ENCODE results near the gene SLC25A13. TPM values are rescaled to one million over a fixed set of nuclear protein-coding genes. Genes with fewer than 3 reads are reported as not detected.

The SLC25A13 gene
- total and polyA plus RNA-seq, 2 of the 4 experiments (the other 2 are of a cell fraction) = 7.4 to 11.7 TPM

GRCh38 chr7:96104984-96105383 lies 216.9 kb downstream of the SLC25A13 start:
- H3K9me3 ChIP-seq (ENCODE audit: control insufficient read depth, insufficient read depth, low read length) = no peaks in the 10 kb centered on the region
- H3K27me3 ChIP-seq (ENCODE audit: control insufficient read depth, insufficient read depth, low read length) = no peaks in the 10 kb centered on the region
- H2BK5ac ChIP-seq (ENCODE audit: low read depth, low read length, poor library complexity, severe bottlenecking) = no peak overlapping the region
- H4K91ac ChIP-seq (ENCODE audit: insufficient read depth, low read depth, low read length) = no peak overlapping the region
- no peak overlapping the region for H3K4ac ChIP-seq (ENCODE audit: low read depth, low read length)
- dilution Hi-C loops (cut with HindIII; ENCODE audit: low sequenced_read_pairs, unreplicated experiment) (no loop called here), in situ Hi-C loops (cut with MboI; ENCODE audit: low sequenced_read_pairs) (no loop called here), intact Hi-C loops (cut with micrococcal nuclease) (no loop called here)
- H3K36me3 ChIP-seq (ENCODE audit: control insufficient read depth, insufficient read depth, low read length) = no peaks in the 10 kb centered on the region
- H2AK5ac ChIP-seq (ENCODE audit: low read depth, low read length) = no peak overlapping the region
- H2BK120ac ChIP-seq (ENCODE audit: low read depth, low read length) = no peak overlapping the region
- no peak overlapping the region for H2BK20ac ChIP-seq (ENCODE audit: low read depth, low read length)
- no peaks in the 10 kb centered on the region for H4K20me1 ChIP-seq (ENCODE audit: insufficient read depth, low read length)
- no peak overlapping the region for H3K4me2 ChIP-seq (ENCODE audit: low read depth, low read length)
- H3K18ac ChIP-seq (ENCODE audit: low read depth, low read length) = no peak overlapping the region
- no peak overlapping the region for H2BK15ac ChIP-seq (ENCODE audit: low read depth, low read length)
- no peaks in the 10 kb centered on the region for H3K4me1 ChIP-seq (ENCODE audit: control insufficient read depth, insufficient read depth, low read length)
- no peak overlapping the region for H3K23ac ChIP-seq (ENCODE audit: low read depth, low read length)
- no peaks in the 10 kb centered on the region for H3K79me1 ChIP-seq (ENCODE audit: low read depth in 1 of 2, low read length in 2 of 2)
- BruUV-seq (replicated peaks) = no TSS peak
- H2AFZ ChIP-seq (replicated peaks; ENCODE audit: low read length, poor library complexity) = no peak overlapping the region
- no peak overlapping the region for H4K5ac ChIP-seq (ENCODE audit: low read depth, low read length)
- DNase-seq = no peak
- H3K14ac ChIP-seq (replicated peaks; ENCODE audit: low read depth, low read length) = no peak overlapping the region
- no peak overlapping the region for H3K56ac ChIP-seq (ENCODE audit: extremely low read depth, insufficient read depth, low read length)
- TF ChIP-seq MXI1 (IDR thresholded peaks at IDR 0.05; ENCODE audit: borderline replicate concordance, low read depth, low read length) (no peak), CHD1 (IDR thresholded peaks at IDR 0.05; ENCODE audit: low read depth, low read length) (no peak), USF2 (IDR thresholded peaks at IDR 0.05; ENCODE audit: low read depth, low read length) (no peak), SMC3 (IDR thresholded peaks at IDR 0.05; ENCODE audit: low read depth, low read length) (no peak), BHLHE40 (IDR thresholded peaks at IDR 0.05; ENCODE audit: low read depth, low read length) (no peak), RAD21 (IDR thresholded peaks at IDR 0.05; ENCODE audit: low read length) (no peak), POLR2A (IDR thresholded peaks at IDR 0.05; ENCODE audit: low read depth, low read length) (no peak), RCOR1 (IDR thresholded peaks at IDR 0.05; ENCODE audit: insufficient replicate concordance, low read length) (no peak), CTCF (conservative IDR thresholded peaks at IDR 0.05; ENCODE audit: low read depth, low read length) (no peak), MAFK (IDR thresholded peaks at IDR 0.05; ENCODE audit: low read depth, low read length) (no peak), CEBPB (IDR thresholded peaks at IDR 0.05; ENCODE audit: low read depth, low read length) (no peak), RFX5 (IDR thresholded peaks at IDR 0.05; ENCODE audit: low read depth, low read length) (no peak), NFE2L2 (IDR thresholded peaks at IDR 0.05; ENCODE audit: low read depth, low read length) (no peak)
- TF ChIP-seq, protein P1, sequence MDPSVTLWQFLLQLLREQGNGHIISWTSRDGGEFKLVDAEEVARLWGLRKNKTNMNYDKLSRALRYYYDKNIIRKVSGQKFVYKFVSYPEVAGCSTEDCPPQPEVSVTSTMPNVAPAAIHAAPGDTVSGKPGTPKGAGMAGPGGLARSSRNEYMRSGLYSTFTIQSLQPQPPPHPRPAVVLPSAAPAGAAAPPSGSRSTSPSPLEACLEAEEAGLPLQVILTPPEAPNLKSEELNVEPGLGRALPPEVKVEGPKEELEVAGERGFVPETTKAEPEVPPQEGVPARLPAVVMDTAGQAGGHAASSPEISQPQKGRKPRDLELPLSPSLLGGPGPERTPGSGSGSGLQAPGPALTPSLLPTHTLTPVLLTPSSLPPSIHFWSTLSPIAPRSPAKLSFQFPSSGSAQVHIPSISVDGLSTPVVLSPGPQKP (IDR thresholded peaks at IDR 0.05; ENCODE audit: borderline replicate concordance, low read depth, low read length) = no peak
- POLR2A ChIA-PET (ENCODE audit: unreplicated experiment) = no interaction called here
- H3K27ac ChIP-seq (ENCODE audit: insufficient read depth, low read length) = no peak overlapping the region
- no peak overlapping the region for H3K9ac ChIP-seq (ENCODE audit: low read depth, low read length)
- H3K4me3 ChIP-seq (ENCODE audit: insufficient read depth, low read depth, low read length) = no peak overlapping the region
- no peak overlapping the region for H4K8ac ChIP-seq (ENCODE audit: low read depth in 2 of 2, low read length in 2 of 2)
- no peaks in the 10 kb centered on the region for H3K9me1 ChIP-seq (ENCODE audit: insufficient read depth, low read length)
- CTCF ChIA-PET = no interaction called here
- H2AK9ac ChIP-seq (replicated peaks; ENCODE audit: low read depth, low read length, poor library complexity) = no peak overlapping the region
- no peak for ATAC-seq (ENCODE audit: low read depth)

Data from IMR-90 (cell line).